PFSK-1 (cell line): ENCODE results near the gene NACC1.

Experiments
- FOXP2 ChIP-seq: optimal IDR thresholded peaks from 2 replicates; pipeline ENCODE3; 2011; ENCODE audit warnings: borderline replicate concordance, control low read depth, inconsistent platforms; ENCODE audit not compliant: insufficient read depth; ENCODE audit errors: extremely low read length, extremely low read depth
- POLR2AphosphoS5 ChIP-seq: IDR thresholded peaks from 2 replicates; pipeline ENCODE4 v1.6.1; 2012; ENCODE audit warnings: low read depth, mild to moderate bottlenecking, control low read depth, low read length, moderate library complexity
- REST ChIP-seq, 2 experiments: IDR thresholded peaks; 2 replicates each; pipeline versions ENCODE4 v1.6.1 to v1.8.0; 2011 to 2012; ENCODE audit warnings: low read depth in 2 of 2, low read length in 2 of 2, control low read depth in 1 of 2, inconsistent platforms in 1 of 2, mild to moderate bottlenecking in 1 of 2, moderate library complexity in 1 of 2; ENCODE audit not compliant: insufficient read depth in 1 of 2
- SIN3A ChIP-seq: IDR thresholded peaks from 2 replicates; pipeline ENCODE4 v1.6.1; 2012; ENCODE audit warnings: mild to moderate bottlenecking, low read length, moderate library complexity, borderline replicate concordance; ENCODE audit not compliant: insufficient read depth
- TAF1 ChIP-seq: IDR thresholded peaks from 2 replicates; pipeline ENCODE4 v1.6.1; 2012; ENCODE audit warnings: low read length, control low read depth, borderline replicate concordance; ENCODE audit not compliant: insufficient read depth

NACC1 gene

GRCh38 chr19:13072188-13072908 lies 45.7 kb upstream of the NACC1 start:
- TF ChIP-seq POLR2AphosphoS5 (no peak), REST (IDR thresholded peaks at IDR 0.05; ENCODE audit: insufficient read depth in 1 of 2, low read depth in 2 of 2, low read length in 2 of 2) (no peak), SIN3A (no peak), FOXP2 (no peak), TAF1 (no peak)

- TF ChIP-seq REST (IDR thresholded peaks at IDR 0.05; ENCODE audit: insufficient read depth in 1 of 2, low read depth in 2 of 2, low read length in 2 of 2) (no peak), SIN3A (no peak), FOXP2 (no peak), POLR2AphosphoS5 (no peak), TAF1 (no peak)
Observed at GRCh38 chr19:13073263-13073662, 44.8 kb upstream of the NACC1 start.

- TF ChIP-seq SIN3A (no peak), POLR2AphosphoS5 (no peak), FOXP2 (no peak), TAF1 (no peak), REST (IDR thresholded peaks at IDR 0.05; ENCODE audit: insufficient read depth in 1 of 2, low read depth in 2 of 2, low read length in 2 of 2) (no peak)
Observed at GRCh38 chr19:13074378-13074777, 43.7 kb upstream of the NACC1 start.

GRCh38 chr19:13076320-13076719 lies 41.7 kb upstream of the NACC1 start:
- TF ChIP-seq SIN3A: no peak
- no peak for TF ChIP-seq TAF1
- no peak for TF ChIP-seq POLR2AphosphoS5
- no peak for TF ChIP-seq REST (IDR thresholded peaks at IDR 0.05; ENCODE audit: insufficient read depth in 1 of 2, low read depth in 2 of 2, low read length in 2 of 2)
- no peak for TF ChIP-seq FOXP2
